Subcutaneous abdominal adipose tissue (tissue), 5 donors: ENCODE data around the gene NFKBIL1.
"Not testable (repeated sequence)": the region's sequence is repeated elsewhere in the genome, so short reads cannot be mapped to it uniquely, and the experiment has no call there.

ENCODE experiments used
- H3K27ac ChIP-seq: one replicate; pipeline ENCODE4 v1.7.0; 2013; ENCODE audit warnings: low read depth, mild to moderate bottlenecking, inconsistent platforms, low read length, moderate library complexity
- H3K27me3 ChIP-seq, 5 donors: one replicate each; pipeline ENCODE4 v1.7.0; 2013; ENCODE audit warnings: low read length in 5 of 5, inconsistent platforms in 1 of 5; ENCODE audit not compliant: control insufficient read depth in 5 of 5, insufficient read depth in 4 of 5
- H3K36me3 ChIP-seq, 5 donors: one replicate each; pipeline ENCODE4 v1.7.0; 2013; ENCODE audit warnings: low read length in 5 of 5; ENCODE audit not compliant: control insufficient read depth in 5 of 5, insufficient read depth in 5 of 5
- H3K4me1 ChIP-seq, 5 donors: one replicate each; pipeline ENCODE4 v1.7.0; 2013; ENCODE audit warnings: low read length in 5 of 5, mild to moderate bottlenecking in 3 of 5, moderate library complexity in 1 of 5; ENCODE audit not compliant: control insufficient read depth in 5 of 5, insufficient read depth in 5 of 5
- H3K4me3 ChIP-seq, 5 donors: one replicate each; pipeline ENCODE4 v1.7.0; 2013; ENCODE audit warnings: low read length in 5 of 5, low read depth in 1 of 5
- H3K9ac ChIP-seq, 5 donors: one replicate each; pipeline ENCODE4 v1.7.0; 2013; ENCODE audit warnings: low read length in 5 of 5, mild to moderate bottlenecking in 4 of 5, moderate library complexity in 3 of 5
- H3K9me3 ChIP-seq, 5 donors: one replicate each; pipeline ENCODE4 v1.7.0; 2013; ENCODE audit warnings: low read length in 5 of 5; ENCODE audit not compliant: control insufficient read depth in 5 of 5
- donor health status: healthy.
- donor health status: healthy.
- donor health status: healthy.
- donor health status: healthy.
- donor health status: healthy.

Gene NFKBIL1

GRCh38 chr6:31588871-31589650 is 41.7 kb downstream of the NFKBIL1 start:
- Histone ChIP-seq H3K4me1 (peaks cover 0 to 42% (median 14%) of the 10 kb centered on the region in 5 donors), H3K36me3 (no peaks in the 10 kb centered on the region), H3K27ac (no peak overlapping the region), H3K4me3 (no peak overlapping the region), H3K27me3 (peaks cover 0 to 8% (median 5%) of the 10 kb centered on the region in 5 donors), H3K9ac (peak overlapping the region in 1 of 5 donors; percentile 30), H3K9me3 (no peaks in the 10 kb centered on the region)

DNA sequence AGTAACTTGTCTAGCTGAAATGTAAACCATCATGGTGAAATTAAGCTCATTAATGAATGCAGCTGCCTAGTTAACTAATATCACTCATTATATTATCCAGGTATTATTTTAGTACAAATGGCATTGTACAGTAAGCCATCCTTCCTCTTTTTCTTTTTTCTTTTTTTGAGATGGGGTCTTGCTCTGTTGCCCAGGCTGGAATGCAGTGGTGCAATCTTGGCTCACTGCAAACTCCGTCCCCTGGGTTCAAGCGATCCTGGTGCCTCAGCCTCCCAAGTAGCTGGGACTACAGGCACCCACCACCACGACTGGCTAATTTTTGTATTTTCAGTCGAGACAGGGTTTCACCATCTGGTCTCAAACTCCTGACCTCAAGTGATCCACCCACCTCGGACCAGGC is 43.3 kb downstream of the NFKBIL1 start:
- H3K4me3 ChIP-seq, H3K27me3 ChIP-seq, H3K27ac ChIP-seq, H3K9ac ChIP-seq, H3K36me3 ChIP-seq, H3K9me3 ChIP-seq: not testable (repeated sequence)
- peaks cover 0 to 30% (median 7%) of the 10 kb centered on the region in 5 donors for H3K4me1 ChIP-seq

DNA sequence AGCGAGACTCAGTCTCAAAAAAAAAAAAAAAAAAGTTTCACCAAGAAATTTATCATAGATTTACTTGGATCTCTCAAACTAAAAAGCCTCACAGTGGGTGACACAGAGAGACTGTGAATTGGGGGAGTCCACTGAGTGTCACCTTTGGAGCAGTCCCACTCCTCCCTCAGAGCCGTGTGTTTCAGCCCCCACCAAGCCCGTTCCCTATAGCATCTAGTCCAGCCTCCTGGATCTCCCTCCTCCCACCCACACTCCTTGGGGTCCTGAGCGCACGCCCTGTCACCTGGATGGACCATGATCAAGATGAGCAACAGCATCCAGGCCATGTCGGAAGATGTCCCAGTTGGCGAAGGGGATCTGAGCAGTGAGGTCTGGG is 45.0 kb downstream of the NFKBIL1 start:
- Histone ChIP-seq H3K4me1 (peaks cover 0 to 13% (median 3%) of the 10 kb centered on the region in 5 donors), H3K27ac (no peak overlapping the region), H3K9me3 (no peaks in the 10 kb centered on the region), H3K36me3 (no peaks in the 10 kb centered on the region), H3K27me3 (no peaks in the 10 kb centered on the region), H3K4me3 (no peak overlapping the region), H3K9ac (no peak overlapping the region)

DNA sequence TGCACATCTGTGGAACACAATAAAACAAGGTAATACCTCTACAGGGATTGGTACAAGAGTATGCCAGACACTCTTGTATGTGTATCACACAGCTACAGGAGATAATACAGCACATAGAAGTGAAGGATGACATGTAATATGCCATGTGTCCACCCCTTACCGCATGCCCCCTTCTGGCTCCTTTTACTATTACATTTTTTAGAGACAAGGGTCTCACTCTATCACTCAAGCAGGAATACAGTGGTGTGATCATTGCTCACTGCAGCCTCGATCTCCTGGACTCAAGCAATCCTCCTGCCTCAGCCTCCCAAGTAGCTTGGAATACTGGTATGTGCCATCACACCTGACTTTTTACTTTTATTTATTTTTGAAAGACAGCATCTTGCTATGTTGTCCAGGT is 49.6 kb downstream of the NFKBIL1 start:
- H3K27me3 ChIP-seq = no peaks in the 10 kb centered on the region
- no peaks in the 10 kb centered on the region for H3K36me3 ChIP-seq
- H3K9me3 ChIP-seq = no peaks in the 10 kb centered on the region
- H3K9ac ChIP-seq = no peak overlapping the region
- H3K27ac ChIP-seq = no peak overlapping the region
- H3K4me3 ChIP-seq = no peak overlapping the region
- peaks cover 0 to 3% (median 0%) of the 10 kb centered on the region in 5 donors for H3K4me1 ChIP-seq

DNA sequence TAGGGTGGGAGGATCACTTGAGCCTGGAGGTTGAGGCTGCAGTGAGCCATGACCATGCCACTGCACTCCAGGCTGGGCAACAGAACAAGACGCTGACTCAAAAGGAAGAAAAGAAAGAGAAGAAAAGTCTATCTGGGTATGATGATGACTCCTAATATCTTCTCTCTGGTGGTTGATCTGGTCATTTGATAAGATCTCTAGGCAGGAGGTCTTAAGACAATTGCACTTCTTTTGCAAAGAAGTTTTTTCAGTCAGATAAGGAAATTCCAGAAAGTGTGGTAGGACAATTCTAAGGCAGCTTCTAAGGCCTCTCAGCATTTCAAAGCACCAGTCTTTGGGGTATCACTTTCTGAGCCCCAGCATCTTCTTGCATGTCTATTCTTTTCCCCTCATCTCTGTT is 59.9 kb downstream of the NFKBIL1 start:
- Histone ChIP-seq H3K27me3 (no peaks in the 10 kb centered on the region), H3K4me1 (no peaks in the 10 kb centered on the region), H3K27ac (no peak overlapping the region), H3K4me3 (no peak overlapping the region), H3K9me3 (no peaks in the 10 kb centered on the region), H3K9ac (no peak overlapping the region), H3K36me3 (no peaks in the 10 kb centered on the region)
